ENCODE results near the gene CACNG6. TPM values are rescaled to one million over a fixed set of nuclear protein-coding genes. Genes with fewer than 3 reads are reported as not detected.

Gene CACNG6
- total RNA-seq, 3 donors from 2014 or later (not counting 1 experiment from before 2014, with no cell fraction given): 11.5 TPM; not detected in 2

DNA sequence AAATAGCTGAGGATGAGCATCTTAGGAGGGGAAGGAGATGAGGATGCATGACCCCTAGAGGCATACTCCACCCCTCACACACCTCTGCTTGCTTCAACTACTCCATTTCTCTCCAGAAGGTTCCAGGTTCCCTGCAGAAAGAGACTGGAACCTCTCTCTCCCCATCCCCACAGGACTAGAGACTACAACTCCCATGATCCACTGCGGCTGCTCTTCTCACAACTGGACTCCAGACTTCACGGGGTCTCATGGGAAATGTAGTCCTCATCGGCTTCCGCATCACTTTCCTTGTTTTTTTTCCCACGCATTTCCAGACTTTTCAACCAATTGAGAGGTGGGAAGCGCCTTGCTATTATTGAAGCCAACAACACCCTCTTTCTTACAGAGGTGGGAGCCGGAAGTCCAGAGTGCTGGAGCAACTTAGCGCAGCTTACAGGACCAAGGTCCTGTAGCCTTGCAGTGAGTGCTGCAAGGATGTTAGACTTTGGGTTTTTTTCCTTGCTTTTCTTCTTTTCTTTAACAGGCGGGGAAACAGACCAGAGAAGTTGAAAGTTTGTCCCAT lies 13.9 kb upstream of the CACNG6 start:
- peak; percentile 71 to 95 (median 88) for ATAC-seq
- TF ChIP-seq, protein P1, sequence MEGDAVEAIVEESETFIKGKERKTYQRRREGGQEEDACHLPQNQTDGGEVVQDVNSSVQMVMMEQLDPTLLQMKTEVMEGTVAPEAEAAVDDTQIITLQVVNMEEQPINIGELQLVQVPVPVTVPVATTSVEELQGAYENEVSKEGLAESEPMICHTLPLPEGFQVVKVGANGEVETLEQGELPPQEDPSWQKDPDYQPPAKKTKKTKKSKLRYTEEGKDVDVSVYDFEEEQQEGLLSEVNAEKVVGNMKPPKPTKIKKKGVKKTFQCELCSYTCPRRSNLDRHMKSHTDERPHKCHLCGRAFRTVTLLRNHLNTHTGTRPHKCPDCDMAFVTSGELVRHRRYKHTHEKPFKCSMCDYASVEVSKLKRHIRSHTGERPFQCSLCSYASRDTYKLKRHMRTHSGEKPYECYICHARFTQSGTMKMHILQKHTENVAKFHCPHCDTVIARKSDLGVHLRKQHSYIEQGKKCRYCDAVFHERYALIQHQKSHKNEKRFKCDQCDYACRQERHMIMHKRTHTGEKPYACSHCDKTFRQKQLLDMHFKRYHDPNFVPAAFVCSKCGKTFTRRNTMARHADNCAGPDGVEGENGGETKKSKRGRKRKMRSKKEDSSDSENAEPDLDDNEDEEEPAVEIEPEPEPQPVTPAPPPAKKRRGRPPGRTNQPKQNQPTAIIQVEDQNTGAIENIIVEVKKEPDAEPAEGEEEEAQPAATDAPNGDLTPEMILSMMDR (IDR thresholded peaks at IDR 0.05): no peak
- Mint-ChIP-seq H3K4me1 (peaks cover 5 to 26% of the 10 kb centered on the region in 2 donors), H3K27me3 (ENCODE audit: low read depth in 2 of 2) (peaks cover 36 to 43% of the 10 kb centered on the region in 2 donors), H3K4me3 (peak overlapping the region; percentile 82), H3K9me3 (peaks cover 0 to 4% of the 10 kb centered on the region in 2 donors), H3K27ac (no peak overlapping the region), H3K36me3 (peaks cover 11% of the 10 kb centered on the region)
- H3K36me3 ChIP-seq (ENCODE audit: control insufficient read depth, insufficient read depth, low read length): no peaks in the 10 kb centered on the region
- H3K4me1 ChIP-seq (ENCODE audit: control insufficient read depth, insufficient read depth, low read length): peaks cover 22% of the 10 kb centered on the region
- peak; percentile 51 to 84 for DNase-seq
- H3K27ac ChIP-seq (ENCODE audit: low read length): no peak overlapping the region
- peak overlapping the region; percentile 31 for H3K4me3 ChIP-seq (ENCODE audit: low read length)
- intact Hi-C loops (cut with micrococcal nuclease): no loop called here
- peaks cover 12% of the 10 kb centered on the region for H3K9me3 ChIP-seq (ENCODE audit: control insufficient read depth, insufficient read depth, low read length)
- peaks cover 38% of the 10 kb centered on the region for H3K27me3 ChIP-seq (ENCODE audit: control insufficient read depth, insufficient read depth, low read length)
- WGBS (ENCODE audit: insufficient coverage): 4% methylated on average over 9 of the region's 9 CpGs

GRCh38 chr19:53977991-53978731 lies 13.3 kb upstream of the CACNG6 start:
- DNase-seq (peak in 1 of 2 donors; percentile 51), ATAC-seq (peak; percentile 29 to 76 (median 68))
- Mint-ChIP-seq H3K4me3 (peak overlapping the region; percentile 82), H3K9me3 (peaks cover 0 to 4% of the 10 kb centered on the region in 2 donors), H3K36me3 (peaks cover 11% of the 10 kb centered on the region), H3K4me1 (peaks cover 5 to 26% of the 10 kb centered on the region in 2 donors), H3K27ac (no peak overlapping the region), H3K27me3 (ENCODE audit: low read depth in 2 of 2) (peaks cover 36 to 43% of the 10 kb centered on the region in 2 donors)
- H3K4me1 ChIP-seq (ENCODE audit: control insufficient read depth, insufficient read depth, low read length): peaks cover 22% of the 10 kb centered on the region
- peaks cover 12% of the 10 kb centered on the region for H3K9me3 ChIP-seq (ENCODE audit: control insufficient read depth, insufficient read depth, low read length)
- peak overlapping the region; percentile 31 for H3K4me3 ChIP-seq (ENCODE audit: low read length)
- H3K27ac ChIP-seq (ENCODE audit: low read length): no peak overlapping the region
- no peaks in the 10 kb centered on the region for H3K36me3 ChIP-seq (ENCODE audit: control insufficient read depth, insufficient read depth, low read length)
- intact Hi-C loops (cut with micrococcal nuclease): no loop called here
- peaks cover 38% of the 10 kb centered on the region for H3K27me3 ChIP-seq (ENCODE audit: control insufficient read depth, insufficient read depth, low read length)
- TF ChIP-seq, protein P1 (IDR thresholded peaks at IDR 0.05): no peak
- WGBS (ENCODE audit: insufficient coverage): 9% methylated on average over 54 of the region's 54 CpGs

DNA sequence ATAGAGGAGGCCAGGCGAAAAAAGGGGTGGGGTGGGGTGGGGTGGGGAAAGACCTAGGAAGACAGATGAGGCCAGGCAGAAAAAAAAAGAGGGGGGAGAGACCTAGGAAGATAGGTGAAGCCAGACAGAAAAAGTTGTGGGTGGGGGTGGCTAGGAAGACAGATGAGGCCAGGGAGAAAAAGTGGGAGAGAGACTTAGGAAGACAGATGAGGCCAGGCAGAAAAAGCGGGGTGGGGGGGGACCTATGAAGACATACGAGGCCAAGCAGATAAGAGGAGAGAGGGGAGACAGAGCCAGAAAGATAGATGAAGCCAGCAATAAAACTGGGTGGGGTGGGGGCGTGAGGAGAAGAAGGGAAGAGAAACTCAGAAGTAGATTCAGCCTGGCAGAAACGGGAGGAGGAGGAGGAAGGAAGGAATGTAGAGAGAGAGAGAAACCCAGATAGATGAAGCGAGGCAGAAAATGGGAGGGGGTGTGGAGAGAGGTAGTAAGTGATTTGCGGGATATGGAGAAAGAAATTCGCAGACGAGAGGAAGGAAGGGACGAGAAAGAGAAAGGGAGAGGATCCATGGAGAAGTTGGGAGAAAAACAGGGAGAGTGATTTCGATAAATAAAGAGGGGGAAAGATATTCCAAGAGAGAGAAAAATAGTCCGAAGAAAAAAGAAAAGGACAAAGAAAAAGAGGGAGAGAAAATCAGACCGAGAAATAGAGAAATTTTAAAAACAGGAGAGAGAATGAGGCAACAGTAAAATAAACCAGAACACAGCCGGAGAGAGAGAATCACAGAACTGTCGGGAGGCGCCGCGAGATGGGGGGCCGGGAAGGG lies 12.2 kb upstream of the CACNG6 start:
- Mint-ChIP-seq H3K27me3 (ENCODE audit: low read depth in 2 of 2) (peaks cover 36 to 43% of the 10 kb centered on the region in 2 donors), H3K4me3 (peak overlapping the region; percentile 67), H3K27ac (no peak overlapping the region), H3K36me3 (peaks cover 11% of the 10 kb centered on the region), H3K4me1 (peaks cover 5 to 26% of the 10 kb centered on the region in 2 donors), H3K9me3 (peaks cover 0 to 4% of the 10 kb centered on the region in 2 donors)
- no peak for ATAC-seq
- no peak overlapping the region for H3K4me3 ChIP-seq (ENCODE audit: low read length)
- H3K9me3 ChIP-seq (ENCODE audit: control insufficient read depth, insufficient read depth, low read length): peaks cover 12% of the 10 kb centered on the region
- no peaks in the 10 kb centered on the region for H3K36me3 ChIP-seq (ENCODE audit: control insufficient read depth, insufficient read depth, low read length)
- intact Hi-C loops (cut with micrococcal nuclease): no loop called here
- H3K27ac ChIP-seq (ENCODE audit: low read length): no peak overlapping the region
- H3K27me3 ChIP-seq (ENCODE audit: control insufficient read depth, insufficient read depth, low read length): peaks cover 44% of the 10 kb centered on the region
- TF ChIP-seq, protein P1 (IDR thresholded peaks at IDR 0.05): no peak
- no peak for DNase-seq
- H3K4me1 ChIP-seq (ENCODE audit: control insufficient read depth, insufficient read depth, low read length): peaks cover 22% of the 10 kb centered on the region
- WGBS (ENCODE audit: insufficient coverage): 6% methylated on average over 19 of the region's 19 CpGs

Data from natural killer cell (primary cell).